SK-N-SH (cell line): ENCODE results near the gene TMA16. TPM values are rescaled to one million over a fixed set of nuclear protein-coding genes. Genes with fewer than 3 reads are reported as not detected.

Experiments
- CHD2 ChIP-seq: fragments of 150-350 bp; IDR thresholded peaks from 2 replicates; pipeline ENCODE4 v1.6.1; 2018; ENCODE audit warnings: low read length; ENCODE audit not compliant: partially characterized antibody
- IRF3 ChIP-seq: fragments of 150-350 bp; IDR thresholded peaks from 2 replicates; pipeline ENCODE4 v1.6.1; 2016; ENCODE audit warnings: mild to moderate bottlenecking, low read depth, low read length
- JUND ChIP-seq: IDR thresholded peaks from 2 replicates; pipeline ENCODE4 v1.4.0; 2012
- MEF2A ChIP-seq: IDR thresholded peaks from 2 replicates; pipeline ENCODE4 v1.4.0; 2012; ENCODE audit warnings: low read depth, borderline replicate concordance
- POLR2AphosphoS5 ChIP-seq: IDR thresholded peaks from 2 replicates; pipeline ENCODE4 v1.6.1; 2012; ENCODE audit warnings: low read depth, low read length
- RCOR1 ChIP-seq: fragments of 150-350 bp; IDR thresholded peaks from 2 replicates; pipeline ENCODE4 v1.6.1; 2017; ENCODE audit warnings: antibody characterized with exemption, low read length
- RXRA ChIP-seq: IDR thresholded peaks from 2 replicates; pipeline ENCODE4 v1.4.0; 2012; ENCODE audit warnings: low read depth, mild to moderate bottlenecking, borderline replicate concordance
- SIN3A ChIP-seq: IDR thresholded peaks from 2 replicates; pipeline ENCODE4 v1.6.1; 2012; ENCODE audit warnings: low read depth, mild to moderate bottlenecking, low read length, moderate library complexity, borderline replicate concordance
- SMC3 ChIP-seq: IDR thresholded peaks from 2 replicates; pipeline ENCODE4 v1.6.1; 2012; ENCODE audit warnings: low read depth, low read length, improper control_type of control experiment
- TCF12 ChIP-seq: IDR thresholded peaks from 2 replicates; pipeline ENCODE4 v1.4.0; 2012
- YY1 ChIP-seq: IDR thresholded peaks from 2 replicates; pipeline ENCODE4 v1.4.0; 2012; ENCODE audit warnings: low read depth, mild to moderate bottlenecking
- polyA plus RNA-seq, 3 experiments: library from polyadenylated mRNA; depleted of rRNA; stranded (reverse); fragments of >200 nt; gene quantifications; 2 replicates each; pipeline ENCODE4 v1.2.3, GENCODE V29; 2012

The TMA16 gene
- polyA plus RNA-seq, 1 of the 3 experiments (the other 2 are of a cell fraction): 10.0 TPM

- TF ChIP-seq IRF3 (no peak), SMC3 (no peak), JUND (no peak), MEF2A (no peak), CHD2 (no peak), RCOR1 (no peak), YY1 (no peak), RXRA (no peak), POLR2AphosphoS5 (no peak), TCF12 (no peak), SIN3A (no peak)
Observed at GRCh38 chr4:163568843-163569242, 74.4 kb downstream of the TMA16 start (continued).

Other genes starting within 250 kb of the TMA16 start
- not detected in 2 replicates for gene NPY1R, start 162.1 kb upstream of the TMA16 start, polyA plus RNA-seq (2012; rRNA removed)
- gene NPY5R, start 150.8 kb upstream of the TMA16 start, polyA plus RNA-seq (2012; rRNA removed): not detected in 2 replicates
- gene TKTL2, start 20.9 kb upstream of the TMA16 start, polyA plus RNA-seq (2012; rRNA removed): not detected in 2 replicates